Measurements from ENCODE around the gene ATRNL1. TPM values are rescaled to one million over a fixed set of nuclear protein-coding genes. Genes with fewer than 3 reads are reported as not detected.

Gene ATRNL1
- total RNA-seq, 4 donors from 2014 or later, result 4.4 to 18.4 (median 14.4) TPM

DNA sequence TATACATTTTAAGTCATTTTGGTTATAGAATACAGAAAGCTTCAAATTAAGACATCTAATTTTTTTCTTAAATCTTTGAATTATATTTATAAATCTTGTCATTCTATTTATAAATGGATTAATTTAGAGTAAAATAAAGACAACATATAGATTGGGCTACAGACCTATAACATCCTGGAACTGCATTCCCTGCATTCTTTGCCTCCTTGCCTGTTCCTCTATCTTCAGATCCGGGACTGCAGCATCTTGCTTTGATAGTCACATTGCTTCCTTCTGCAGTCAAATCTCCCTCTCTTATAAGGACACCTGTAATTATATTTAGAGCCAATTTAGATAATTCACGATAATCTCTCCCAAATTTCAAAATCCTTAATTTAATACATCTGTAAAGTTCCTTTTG lies 64.2 kb downstream of the ATRNL1 start:
- intact Hi-C loops (cut with DNase I; ENCODE audit: low total_unique reads) (no loop called here), in situ Hi-C loops (cut with MboI; ENCODE audit: low pct_ligation_motif_present in 1 of 4, low pct_unique_long_range_greater_than_20kb in 1 of 4, low sequenced_read_pairs in 3 of 4) (loop anchor here in 1 of 4 donors (25.0 kb wide), 1 partner anchor 1230 kb away; no protein-coding TSS in a partner anchor)
- Histone ChIP-seq H3K27me3 (no peaks in the 10 kb centered on the region), H3K36me3 (no peaks in the 10 kb centered on the region), H3K27ac (no peak overlapping the region), H3K4me3 (no peak overlapping the region), H3K4me1 (no peaks in the 10 kb centered on the region), H3K9me3 (no peaks in the 10 kb centered on the region)
- WGBS, 2 donors (ENCODE audit: low coverage in 1 of 2), result 58 to 73% methylated on average over 2 of the region's 2 CpGs
- no peak for TF ChIP-seq POLR2A (IDR thresholded peaks at IDR 0.05)
- no peak for TF ChIP-seq POLR2AphosphoS5 (IDR thresholded peaks at IDR 0.05)
- TF ChIP-seq EP300 (IDR thresholded peaks at IDR 0.05; ENCODE audit: low read depth), result no peak
- TF ChIP-seq, protein P1, sequence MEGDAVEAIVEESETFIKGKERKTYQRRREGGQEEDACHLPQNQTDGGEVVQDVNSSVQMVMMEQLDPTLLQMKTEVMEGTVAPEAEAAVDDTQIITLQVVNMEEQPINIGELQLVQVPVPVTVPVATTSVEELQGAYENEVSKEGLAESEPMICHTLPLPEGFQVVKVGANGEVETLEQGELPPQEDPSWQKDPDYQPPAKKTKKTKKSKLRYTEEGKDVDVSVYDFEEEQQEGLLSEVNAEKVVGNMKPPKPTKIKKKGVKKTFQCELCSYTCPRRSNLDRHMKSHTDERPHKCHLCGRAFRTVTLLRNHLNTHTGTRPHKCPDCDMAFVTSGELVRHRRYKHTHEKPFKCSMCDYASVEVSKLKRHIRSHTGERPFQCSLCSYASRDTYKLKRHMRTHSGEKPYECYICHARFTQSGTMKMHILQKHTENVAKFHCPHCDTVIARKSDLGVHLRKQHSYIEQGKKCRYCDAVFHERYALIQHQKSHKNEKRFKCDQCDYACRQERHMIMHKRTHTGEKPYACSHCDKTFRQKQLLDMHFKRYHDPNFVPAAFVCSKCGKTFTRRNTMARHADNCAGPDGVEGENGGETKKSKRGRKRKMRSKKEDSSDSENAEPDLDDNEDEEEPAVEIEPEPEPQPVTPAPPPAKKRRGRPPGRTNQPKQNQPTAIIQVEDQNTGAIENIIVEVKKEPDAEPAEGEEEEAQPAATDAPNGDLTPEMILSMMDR (IDR thresholded peaks at IDR 0.05), result no peak
- DNase-seq, result no peak

DNA sequence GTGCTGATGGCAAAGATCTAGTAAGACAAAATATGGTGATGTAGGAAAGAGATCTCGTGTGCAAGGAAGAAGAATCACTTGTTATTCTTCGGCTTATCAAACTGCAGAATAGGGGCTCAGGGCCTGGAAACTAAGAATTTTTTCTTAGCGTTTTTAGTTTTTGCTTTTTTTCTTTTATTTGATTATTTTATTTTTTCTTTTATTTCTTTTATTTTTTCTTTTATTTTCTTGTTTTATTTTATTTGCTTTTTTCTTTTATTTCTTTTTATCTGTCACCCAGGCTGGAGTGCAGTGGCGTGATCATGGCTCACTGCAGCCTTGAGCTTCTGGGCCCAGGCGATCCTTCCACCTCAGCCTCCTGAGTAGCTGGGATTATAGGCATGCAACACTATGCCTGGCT lies 70.0 kb downstream of the ATRNL1 start:
- in situ Hi-C loops (cut with MboI; ENCODE audit: low pct_ligation_motif_present in 1 of 4, low pct_unique_long_range_greater_than_20kb in 1 of 4, low sequenced_read_pairs in 3 of 4), result loop anchor here in 1 of 4 donors (25.0 kb wide), 1 partner anchor 1224 kb away; no protein-coding TSS in a partner anchor
- intact Hi-C loops (cut with DNase I; ENCODE audit: low total_unique reads), result no loop called here
- Histone ChIP-seq H3K36me3 (no peaks in the 10 kb centered on the region), H3K9me3 (no peaks in the 10 kb centered on the region), H3K27me3 (no peaks in the 10 kb centered on the region), H3K4me3 (no peak overlapping the region), H3K27ac (no peak overlapping the region), H3K4me1 (no peaks in the 10 kb centered on the region)
- DNase-seq, result no peak
- 88 to 92% methylated on average over 5 of the region's 5 CpGs for WGBS, 2 donors (ENCODE audit: low coverage in 1 of 2)
- TF ChIP-seq POLR2A (IDR thresholded peaks at IDR 0.05) (no peak), POLR2AphosphoS5 (IDR thresholded peaks at IDR 0.05) (no peak), EP300 (IDR thresholded peaks at IDR 0.05; ENCODE audit: low read depth) (no peak)
- TF ChIP-seq, protein P1 (IDR thresholded peaks at IDR 0.05), result no peak

DNA sequence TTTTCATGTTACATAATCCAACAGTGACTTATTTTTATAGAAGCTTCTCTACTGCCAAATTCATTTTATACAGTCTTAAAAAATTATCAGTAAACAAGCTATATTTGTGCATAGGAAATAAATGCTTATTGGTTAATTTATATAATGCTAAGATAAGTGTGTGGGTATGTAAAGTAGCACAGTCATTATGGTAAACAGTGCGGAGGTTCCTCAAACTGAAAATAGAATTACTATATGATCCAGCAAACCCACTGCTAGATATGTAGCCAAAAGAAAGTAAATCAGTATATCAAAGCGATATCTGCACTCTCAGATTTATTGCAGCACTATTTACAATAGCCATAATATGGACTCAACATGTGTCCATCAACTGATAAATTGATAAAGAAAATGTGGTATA lies 71.1 kb downstream of the ATRNL1 start:
- no peak for DNase-seq
- Histone ChIP-seq H3K27me3 (no peaks in the 10 kb centered on the region), H3K4me3 (no peak overlapping the region), H3K4me1 (no peaks in the 10 kb centered on the region), H3K9me3 (no peaks in the 10 kb centered on the region), H3K27ac (no peak overlapping the region), H3K36me3 (no peaks in the 10 kb centered on the region)
- TF ChIP-seq EP300 (IDR thresholded peaks at IDR 0.05; ENCODE audit: low read depth), result no peak
- TF ChIP-seq POLR2A (IDR thresholded peaks at IDR 0.05), result no peak
- TF ChIP-seq, protein P1 (IDR thresholded peaks at IDR 0.05), result no peak
- TF ChIP-seq POLR2AphosphoS5 (IDR thresholded peaks at IDR 0.05), result no peak
- intact Hi-C loops (cut with DNase I; ENCODE audit: low total_unique reads) (no loop called here), in situ Hi-C loops (cut with MboI; ENCODE audit: low pct_ligation_motif_present in 1 of 4, low pct_unique_long_range_greater_than_20kb in 1 of 4, low sequenced_read_pairs in 3 of 4) (loop anchor here in 1 of 4 donors (25.0 kb wide), 1 partner anchor 1223 kb away; no protein-coding TSS in a partner anchor)
- WGBS, 2 donors (ENCODE audit: low coverage in 1 of 2), result 42 to 48% methylated on average over 2 of the region's 2 CpGs

DNA sequence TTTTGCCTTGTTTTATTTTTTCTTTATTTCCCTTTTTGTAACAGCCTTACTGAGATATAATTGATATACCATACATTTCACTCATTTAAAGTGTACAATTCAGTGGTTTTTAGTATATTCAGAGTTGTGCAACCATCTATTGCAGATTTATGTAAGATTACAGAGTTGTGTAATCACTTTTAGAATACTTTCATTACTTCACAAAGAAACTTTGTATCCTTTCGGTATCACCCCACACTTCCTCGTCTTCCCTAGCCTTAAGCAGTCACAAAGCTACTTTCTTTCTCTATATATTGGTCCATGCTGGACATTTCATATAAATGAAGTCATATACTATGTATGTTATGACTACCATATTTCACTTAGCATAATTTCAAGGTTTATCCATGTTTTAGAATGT lies 74.6 kb downstream of the ATRNL1 start:
- Histone ChIP-seq H3K9me3 (no peaks in the 10 kb centered on the region), H3K27ac (no peak overlapping the region), H3K36me3 (no peaks in the 10 kb centered on the region), H3K27me3 (no peaks in the 10 kb centered on the region), H3K4me3 (no peak overlapping the region), H3K4me1 (no peaks in the 10 kb centered on the region)
- no peak for TF ChIP-seq EP300 (IDR thresholded peaks at IDR 0.05; ENCODE audit: low read depth)
- no peak for TF ChIP-seq POLR2A (IDR thresholded peaks at IDR 0.05)
- TF ChIP-seq POLR2AphosphoS5 (IDR thresholded peaks at IDR 0.05), result no peak
- TF ChIP-seq, protein P1 (IDR thresholded peaks at IDR 0.05), result no peak
- intact Hi-C loops (cut with DNase I; ENCODE audit: low total_unique reads) (no loop called here), in situ Hi-C loops (cut with MboI; ENCODE audit: low pct_ligation_motif_present in 1 of 4, low pct_unique_long_range_greater_than_20kb in 1 of 4, low sequenced_read_pairs in 3 of 4) (loop anchor here in 1 of 4 donors (25.0 kb wide), 1 partner anchor 1220 kb away; no protein-coding TSS in a partner anchor)
- WGBS, 2 donors (ENCODE audit: low coverage in 1 of 2), result 32 to 69% methylated on average over 2 of the region's 2 CpGs
- DNase-seq, result no peak
